Measurements from ENCODE around the gene ANKS1B.

- TF ChIP-seq CTCF (IDR thresholded peaks at IDR 0.05): no peak
- TF ChIP-seq POLR2A (IDR thresholded peaks at IDR 0.05): no peak
Measured at GRCh38 chr12:98918176-98918863, 1066.4 kb downstream of the ANKS1B start.
